Measurements from ENCODE around the gene KREMEN1.

- no peak for TF ChIP-seq CTCF (IDR thresholded peaks at IDR 0.05; ENCODE audit: low read depth, low read length, missing input control)
- no peak for TF ChIP-seq HNF4A (conservative IDR thresholded peaks at IDR 0.05)
Measured at GRCh38 chr22:29213493-29213892, 140.7 kb downstream of the KREMEN1 start.

Data from liver (tissue), 3 donors.